OCI-LY7 (cell line): ENCODE data around the gene C5orf47. TPM values are rescaled to one million over a fixed set of nuclear protein-coding genes. Genes with fewer than 3 reads are reported as not detected.

Source experiments
- BruUV-seq: library from RNA; stranded (reverse); fragments of 400-500 nt; replicated peaks from 2 replicates; lab custom pipeline; 2021; lab: Mats Ljungman, UMichigan
- CTCF ChIA-PET: fragments of 300-600 bp; sonication (Branson Sonifier 250); formaldehyde crosslinking; loops from one replicate; lab custom pipeline; 2022; ENCODE audit warnings: antibody characterized with exemption; ENCODE audit not compliant: unreplicated experiment; lab: Charles Lee
- POLR2A ChIA-PET: fragments of 300-600 bp; sonication (Branson Sonifier 250); formaldehyde crosslinking; loops from one replicate; lab custom pipeline; 2022; ENCODE audit warnings: antibody characterized with exemption; lab: Charles Lee
- DNase-seq: peaks from one replicate; pipeline ENCODE4 v3.0.0-alpha.2; 2015; ENCODE audit warnings: low spot score
- H2AFZ ChIP-seq: fragments of 200-600 bp; sonication (generic), shearing (Covaris generic); 2 replicates; pipeline ENCODE4 v1.6.1; 2014; ENCODE audit warnings: mild to moderate bottlenecking, antibody characterized with exemption, low read length, moderate library complexity
- H3K27ac ChIP-seq: fragments of 200-600 bp; sonication (generic); 2 replicates; pipeline ENCODE4 v1.5.1; 2014; ENCODE audit warnings: mixed run types, low read depth, mild to moderate bottlenecking, moderate library complexity, low read length, inconsistent platforms; ENCODE audit not compliant: poor library complexity, severe bottlenecking
- H3K36me3 ChIP-seq: fragments of 200-600 bp; sonication (generic); 2 replicates; pipeline ENCODE4 v1.6.1; 2014; ENCODE audit warnings: mild to moderate bottlenecking, antibody characterized with exemption, low read length, moderate library complexity, mixed read lengths; ENCODE audit not compliant: insufficient read depth
- H3K4me1 ChIP-seq: fragments of 200-600 bp; sonication (generic); 2 replicates; pipeline ENCODE4 v1.5.1; 2014; ENCODE audit warnings: mild to moderate bottlenecking, low read length; ENCODE audit not compliant: insufficient read depth, poor library complexity, severe bottlenecking
- H3K4me2 ChIP-seq: fragments of 200-600 bp; sonication (generic); 2 replicates; pipeline ENCODE4 v1.6.1; 2014; ENCODE audit warnings: mild to moderate bottlenecking, low read length
- H3K4me3 ChIP-seq: fragments of 200-600 bp; sonication (generic); 2 replicates; pipeline ENCODE4 v1.5.1; 2014; ENCODE audit warnings: mild to moderate bottlenecking, low read depth, low read length; ENCODE audit not compliant: poor library complexity, severe bottlenecking
- H3K79me2 ChIP-seq: fragments of 200-600 bp; sonication (generic); 2 replicates; pipeline ENCODE4 v1.6.1; 2016; ENCODE audit warnings: low read depth, mild to moderate bottlenecking, low read length, moderate library complexity, mixed read lengths; ENCODE audit not compliant: insufficient read depth
- H3K9me2 ChIP-seq: fragments of 200-600 bp; sonication (generic); 2 replicates; pipeline ENCODE4 v1.6.1; 2016; ENCODE audit warnings: mild to moderate bottlenecking, low read length, mixed read lengths; ENCODE audit not compliant: insufficient read depth
- H3K9me3 ChIP-seq: fragments of 200-600 bp; sonication (generic); 2 replicates; pipeline ENCODE4 v1.6.1; 2014; ENCODE audit warnings: mild to moderate bottlenecking, mixed run types, low read length, mixed read lengths
- H4K20me1 ChIP-seq: fragments of 200-600 bp; sonication (generic); 2 replicates; pipeline ENCODE4 v1.6.1; 2014; ENCODE audit warnings: mild to moderate bottlenecking, antibody characterized with exemption, low read length, moderate library complexity, mixed read lengths; ENCODE audit not compliant: insufficient read depth
- CTCF ChIP-seq: fragments of 200-600 bp; sonication (generic); conservative IDR thresholded peaks from 2 replicates; pipeline ENCODE4 v1.5.1; 2014; ENCODE audit warnings: mild to moderate bottlenecking, antibody characterized with exemption, low read length, moderate library complexity, mixed read lengths
- EZH2phosphoT487 ChIP-seq: fragments of 200-600 bp; sonication (generic); IDR thresholded peaks from 2 replicates; pipeline ENCODE4 v1.6.1; 2018; ENCODE audit warnings: low read depth, borderline replicate concordance, mild to moderate bottlenecking, mixed run types, antibody characterized with exemption, low read length, moderate library complexity, mixed read lengths
- intact Hi-C: fragments of 100-400 bp; cut with micrococcal nuclease; formaldehyde crosslinking; loops from one replicate; pipeline ENCODE4 v1.10.0; 2022; ENCODE audit not compliant: unreplicated experiment
- total RNA-seq, 2 experiments: library from RNA; depleted of rRNA in 1 of 2; stranded (reverse); fragments of >200 nt in 1 of 2; shearing (Covaris generic) in 1 of 2; gene quantifications; 2 replicates each; pipeline ENCODE4 v1.2.3, GENCODE V29; 2014 to 2022

C5orf47 gene
- total RNA-seq, 2 experiments from 2014 or later: not detected

- intact Hi-C loops: no loop called here
- H3K4me2 ChIP-seq: no peak overlapping the region
- TF ChIP-seq EZH2phosphoT487: no peak
- TF ChIP-seq CTCF: no peak
- peaks cover 6% of the 10 kb centered on the region; the same call in 1 of the 2 replicates for H3K79me2 ChIP-seq
- no peak overlapping the region for H2AFZ ChIP-seq
- POLR2A ChIA-PET: no interaction called here
- H3K27ac ChIP-seq: no peak overlapping the region
- no peak overlapping the region for H3K4me3 ChIP-seq
- H3K36me3 ChIP-seq: peaks cover 59% of the 10 kb centered on the region
- no peaks in the 10 kb centered on the region for H3K4me1 ChIP-seq
- no peaks in the 10 kb centered on the region for H3K9me3 ChIP-seq
- no peaks in the 10 kb centered on the region for H4K20me1 ChIP-seq
- no peak for DNase-seq
- no TSS peak for BruUV-seq
- H3K9me2 ChIP-seq: no peaks in the 10 kb centered on the region
- CTCF ChIA-PET: interaction anchor here (0.6 kb wide), 1 partner anchor 137 kb away, joined by 3 read pairs; no protein-coding TSS in a partner anchor
Measured at GRCh38 chr5:173945160-173945559, 43.8 kb upstream of the C5orf47 start.

- no peak overlapping the region for H2AFZ ChIP-seq
- intact Hi-C loops: no loop called here
- H4K20me1 ChIP-seq: no peaks in the 10 kb centered on the region
- CTCF ChIA-PET: interaction anchor here (0.5 kb wide), 1 partner anchor 1519 kb away, joined by 3 read pairs; no protein-coding TSS in a partner anchor
- H3K4me1 ChIP-seq: no peaks in the 10 kb centered on the region
- H3K36me3 ChIP-seq: peaks cover 68% of the 10 kb centered on the region
- no peak overlapping the region for H3K4me2 ChIP-seq
- H3K9me2 ChIP-seq: no peaks in the 10 kb centered on the region
- BruUV-seq: no TSS peak
- TF ChIP-seq EZH2phosphoT487: no peak
- no peak for TF ChIP-seq CTCF
- H3K9me3 ChIP-seq: no peaks in the 10 kb centered on the region
- H3K4me3 ChIP-seq: no peak overlapping the region
- H3K79me2 ChIP-seq: no peaks in the 10 kb centered on the region; the same call in 1 of the 2 replicates
- no peak overlapping the region for H3K27ac ChIP-seq
- POLR2A ChIA-PET: interaction anchor here (1.1 to 1.3 kb wide), 4 partner anchors 11 to 23 kb away, joined by 3 read pairs; no protein-coding TSS in a partner anchor
- no peak for DNase-seq
Measured at GRCh38 chr5:173946323-173946722, 42.6 kb upstream of the C5orf47 start.

- intact Hi-C loops: no loop called here
- H2AFZ ChIP-seq: no peak overlapping the region
- H3K36me3 ChIP-seq: peaks cover 97% of the 10 kb centered on the region
- no peak overlapping the region for H3K27ac ChIP-seq
- H3K4me3 ChIP-seq: no peak overlapping the region
- ChIA-PET CTCF (no interaction called here), POLR2A (no interaction called here)
- no peaks in the 10 kb centered on the region for H3K4me1 ChIP-seq
- H3K9me3 ChIP-seq: no peaks in the 10 kb centered on the region
- TF ChIP-seq CTCF (no peak), EZH2phosphoT487 (no peak)
- H3K9me2 ChIP-seq: no peaks in the 10 kb centered on the region
- no TSS peak for BruUV-seq
- H3K4me2 ChIP-seq: no peak overlapping the region
- H4K20me1 ChIP-seq: no peaks in the 10 kb centered on the region
- no peaks in the 10 kb centered on the region for H3K79me2 ChIP-seq
- DNase-seq: no peak
Measured at GRCh38 chr5:173950829-173951228, 38.1 kb upstream of the C5orf47 start.
